ENCODE results near the gene HPSE2. TPM values are rescaled to one million over a fixed set of nuclear protein-coding genes. Genes with fewer than 3 reads are reported as not detected.

The HPSE2 gene
- total RNA-seq, 5 donors from 2014 or later (not counting 1 experiment from before 2014, with no cell fraction given), result 0.13 to 0.23 (median 0.18) TPM; not detected in 1

DNA sequence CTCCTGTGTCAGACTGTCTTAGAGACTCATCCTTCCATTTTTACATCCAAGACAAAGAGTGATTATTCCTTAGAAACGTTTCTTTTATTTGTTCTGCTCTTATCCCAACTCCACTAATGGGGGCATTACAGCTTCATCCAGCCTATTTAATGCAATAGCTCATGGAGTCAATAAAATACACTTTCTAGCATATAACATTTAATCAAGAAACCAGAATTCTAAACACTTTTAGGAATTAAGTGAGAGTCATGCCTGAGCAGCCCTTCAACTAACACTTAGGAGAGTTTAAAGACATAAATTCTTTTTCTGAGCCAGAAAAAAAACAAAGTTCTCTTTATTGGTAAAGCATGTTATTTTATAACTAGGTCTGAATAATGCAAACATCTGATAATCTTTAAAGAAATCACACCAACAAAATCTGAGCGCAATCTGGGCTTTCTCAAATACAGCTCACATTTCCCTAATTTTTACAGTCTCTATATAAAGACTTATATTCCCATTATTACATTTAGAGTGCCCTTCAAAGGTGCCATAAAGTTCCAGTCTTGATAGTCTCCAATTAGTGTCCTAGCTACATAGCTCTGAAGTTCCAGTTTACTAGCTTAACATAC, 427.3 kb downstream of the HPSE2 start:
- no peak overlapping the region for H3K4me3 ChIP-seq (ENCODE audit: control insufficient read depth in 1 of 2, extremely low read depth in 1 of 2, low read length in 1 of 2)
- Mint-ChIP-seq H3K4me3 (no peak overlapping the region), H3K36me3 (no peaks in the 10 kb centered on the region), H3K9me3 (no peaks in the 10 kb centered on the region), H3K27ac (no peak overlapping the region), H3K27me3 (no peaks in the 10 kb centered on the region), H3K4me1 (no peaks in the 10 kb centered on the region)
- ATAC-seq (replicated peaks in 1 of 4) (no peak), DNase-seq (no peak)
- no peaks in the 10 kb centered on the region for H3K9me3 ChIP-seq
- CTCF ChIA-PET, result no interaction called here
- H3K27ac ChIP-seq (ENCODE audit: low read length), result no peak overlapping the region
- 50% methylated on average over 2 of the region's 2 CpGs for WGBS (ENCODE audit: insufficient coverage)
- H3K4me1 ChIP-seq (ENCODE audit: control insufficient read depth in 1 of 2, extremely low read depth in 1 of 2, insufficient read depth in 2 of 2, low read length in 2 of 2), result no peaks in the 10 kb centered on the region
- no peaks in the 10 kb centered on the region for H3K36me3 ChIP-seq (ENCODE audit: control insufficient read depth in 2 of 2, extremely low read depth in 1 of 2, insufficient read depth in 1 of 2, low read length in 1 of 2)
- POLR2A ChIA-PET, result no interaction called here
- H3K27me3 ChIP-seq (replicated peaks in 1 of 2; ENCODE audit: control insufficient read depth in 2 of 2, extremely low read depth in 1 of 2, insufficient read depth in 2 of 2, low read length in 1 of 2), result no peaks in the 10 kb centered on the region

DNA sequence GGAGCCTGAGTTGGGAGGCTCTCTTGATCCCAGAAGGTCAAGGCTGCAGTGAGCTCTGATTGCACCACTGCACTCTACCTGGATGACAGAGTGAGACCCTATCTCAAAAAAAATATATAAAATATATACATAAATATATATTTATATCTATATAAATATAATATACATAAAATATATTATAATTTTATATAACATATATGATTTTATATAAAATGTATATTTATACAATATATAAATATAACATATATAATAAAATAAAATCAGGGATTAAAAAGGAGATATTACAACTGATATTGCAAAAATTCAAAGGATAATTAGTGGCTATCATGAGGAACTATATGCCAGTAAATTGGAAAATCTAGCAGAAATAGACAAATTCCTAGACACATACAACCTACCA, 435.4 kb downstream of the HPSE2 start:
- no peak overlapping the region for H3K4me3 Mint-ChIP-seq
- Histone ChIP-seq H3K27me3 (replicated peaks in 1 of 2; ENCODE audit: control insufficient read depth in 2 of 2, extremely low read depth in 1 of 2, insufficient read depth in 2 of 2, low read length in 1 of 2) (no peaks in the 10 kb centered on the region), H3K4me3 (ENCODE audit: control insufficient read depth in 1 of 2, extremely low read depth in 1 of 2, low read length in 1 of 2) (no peak overlapping the region), H3K9me3 (no peaks in the 10 kb centered on the region), H3K4me1 (ENCODE audit: control insufficient read depth in 1 of 2, extremely low read depth in 1 of 2, insufficient read depth in 2 of 2, low read length in 2 of 2) (no peaks in the 10 kb centered on the region), H3K27ac (ENCODE audit: low read length) (no peak overlapping the region), H3K36me3 (ENCODE audit: control insufficient read depth in 2 of 2, extremely low read depth in 1 of 2, insufficient read depth in 1 of 2, low read length in 1 of 2) (no peaks in the 10 kb centered on the region)
- peaks cover 0 to 4% (median 0%) of the 10 kb centered on the region in 3 donors for H3K9me3 Mint-ChIP-seq
- no peak overlapping the region for H3K27ac Mint-ChIP-seq
- no peaks in the 10 kb centered on the region for H3K36me3 Mint-ChIP-seq
- ChIA-PET POLR2A (no interaction called here), CTCF (no interaction called here)
- H3K27me3 Mint-ChIP-seq, result peaks cover 5 to 6% of the 10 kb centered on the region in 2 donors
- DNase-seq (no peak), ATAC-seq (replicated peaks in 1 of 4) (no peak)
- H3K4me1 Mint-ChIP-seq, result no peaks in the 10 kb centered on the region

DNA sequence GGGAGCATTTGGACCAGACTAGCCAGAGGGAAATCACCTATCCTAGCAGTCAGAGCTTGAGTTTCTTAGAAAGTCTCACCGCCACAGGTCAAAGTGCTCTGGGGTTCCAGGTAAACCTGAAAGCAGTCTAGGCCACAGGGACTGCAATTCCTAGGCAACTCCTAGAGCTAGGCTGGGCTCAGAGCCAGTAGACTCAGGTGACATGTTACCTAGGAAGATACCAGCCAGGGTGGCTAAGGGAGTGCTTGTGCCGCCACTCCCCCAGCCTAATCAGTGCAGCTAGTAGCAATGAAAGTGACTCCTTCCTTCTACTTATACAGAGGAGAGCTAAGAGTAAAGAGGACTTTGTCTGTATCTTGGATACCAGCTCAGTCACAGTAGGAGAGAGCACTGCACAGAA, 440.2 kb downstream of the HPSE2 start:
- Mint-ChIP-seq H3K4me1 (no peaks in the 10 kb centered on the region), H3K27me3 (peaks cover 5 to 6% of the 10 kb centered on the region in 2 donors), H3K4me3 (no peak overlapping the region), H3K27ac (no peak overlapping the region), H3K9me3 (peaks cover 0 to 4% (median 0%) of the 10 kb centered on the region in 3 donors), H3K36me3 (no peaks in the 10 kb centered on the region)
- 88% methylated on average over 1 of the region's 2 CpGs for WGBS (ENCODE audit: insufficient coverage)
- POLR2A ChIA-PET, result no interaction called here
- H3K36me3 ChIP-seq (ENCODE audit: control insufficient read depth in 2 of 2, extremely low read depth in 1 of 2, insufficient read depth in 1 of 2, low read length in 1 of 2), result no peaks in the 10 kb centered on the region
- no peaks in the 10 kb centered on the region for H3K9me3 ChIP-seq
- DNase-seq (no peak), ATAC-seq (replicated peaks in 1 of 4) (no peak)
- H3K4me3 ChIP-seq (ENCODE audit: control insufficient read depth in 1 of 2, extremely low read depth in 1 of 2, low read length in 1 of 2), result no peak overlapping the region
- no peaks in the 10 kb centered on the region for H3K27me3 ChIP-seq (replicated peaks in 1 of 2; ENCODE audit: control insufficient read depth in 2 of 2, extremely low read depth in 1 of 2, insufficient read depth in 2 of 2, low read length in 1 of 2)
- H3K27ac ChIP-seq (ENCODE audit: low read length), result no peak overlapping the region
- CTCF ChIA-PET, result no interaction called here
- H3K4me1 ChIP-seq (ENCODE audit: control insufficient read depth in 1 of 2, extremely low read depth in 1 of 2, insufficient read depth in 2 of 2, low read length in 2 of 2), result no peaks in the 10 kb centered on the region

DNA sequence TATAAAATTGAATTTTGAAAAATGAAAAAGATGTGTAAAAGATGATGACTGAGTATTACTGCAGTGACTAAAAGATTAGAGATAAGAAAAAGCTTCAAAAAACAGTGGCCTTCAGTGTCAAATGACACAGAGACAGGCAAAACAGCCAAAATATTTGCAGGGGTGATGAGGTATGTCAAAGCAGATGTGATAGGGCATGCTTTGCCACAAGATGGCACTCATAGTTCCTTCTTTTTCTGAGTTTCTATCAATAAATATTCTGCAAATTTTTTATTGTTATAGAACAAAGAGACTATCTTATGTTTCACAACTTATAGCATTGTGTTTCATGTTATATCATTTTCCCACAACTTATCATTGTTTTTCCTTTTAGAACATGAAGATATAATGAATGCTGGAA, 444.8 kb downstream of the HPSE2 start:
- ATAC-seq (replicated peaks in 1 of 4) (no peak), DNase-seq (no peak)
- Mint-ChIP-seq H3K4me3 (no peak overlapping the region), H3K27ac (no peak overlapping the region), H3K4me1 (no peaks in the 10 kb centered on the region), H3K36me3 (no peaks in the 10 kb centered on the region), H3K9me3 (peaks cover 0 to 7% (median 0%) of the 10 kb centered on the region in 3 donors), H3K27me3 (peaks cover 6 to 8% of the 10 kb centered on the region in 2 donors)
- no peaks in the 10 kb centered on the region for H3K27me3 ChIP-seq (replicated peaks in 1 of 2; ENCODE audit: control insufficient read depth in 2 of 2, extremely low read depth in 1 of 2, insufficient read depth in 2 of 2, low read length in 1 of 2)
- POLR2A ChIA-PET, result no interaction called here
- H3K4me3 ChIP-seq (ENCODE audit: control insufficient read depth in 1 of 2, extremely low read depth in 1 of 2, low read length in 1 of 2), result no peak overlapping the region
- H3K36me3 ChIP-seq (ENCODE audit: control insufficient read depth in 2 of 2, extremely low read depth in 1 of 2, insufficient read depth in 1 of 2, low read length in 1 of 2), result no peaks in the 10 kb centered on the region
- no peak overlapping the region for H3K27ac ChIP-seq (ENCODE audit: low read length)
- no peaks in the 10 kb centered on the region for H3K4me1 ChIP-seq (ENCODE audit: control insufficient read depth in 1 of 2, extremely low read depth in 1 of 2, insufficient read depth in 2 of 2, low read length in 2 of 2)
- no peaks in the 10 kb centered on the region for H3K9me3 ChIP-seq
- CTCF ChIA-PET, result no interaction called here

DNA sequence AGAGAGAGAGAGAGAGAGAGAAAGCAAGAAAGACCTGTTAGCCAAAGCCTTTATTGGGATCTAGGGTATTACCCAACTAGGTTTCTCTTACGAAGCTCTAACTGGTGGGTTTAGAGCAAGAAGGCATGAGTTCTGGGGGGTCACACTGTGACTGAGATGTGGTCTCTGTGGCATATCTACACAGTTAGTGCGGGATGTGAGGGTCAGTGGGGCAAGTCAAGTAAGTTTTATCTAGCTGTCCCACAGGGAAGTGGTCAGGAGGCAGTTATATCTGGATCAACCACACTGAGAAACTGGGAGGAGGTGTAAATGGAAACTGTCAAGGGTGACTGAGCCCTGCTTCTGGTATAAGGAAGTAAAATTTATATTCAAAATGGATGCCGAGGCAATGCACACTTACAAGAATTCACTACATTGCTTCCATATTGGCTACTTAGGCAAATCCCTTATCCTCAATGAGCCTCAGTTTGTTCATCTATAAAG, 457.3 kb downstream of the HPSE2 start:
- H3K4me1 ChIP-seq (ENCODE audit: control insufficient read depth in 1 of 2, extremely low read depth in 1 of 2, insufficient read depth in 2 of 2, low read length in 2 of 2), result no peaks in the 10 kb centered on the region
- H3K9me3 ChIP-seq, result no peaks in the 10 kb centered on the region
- ATAC-seq (replicated peaks in 1 of 4) (no peak), DNase-seq (no peak)
- ChIA-PET CTCF (no interaction called here), POLR2A (no interaction called here)
- Mint-ChIP-seq H3K4me1 (no peaks in the 10 kb centered on the region), H3K27me3 (no peaks in the 10 kb centered on the region), H3K9me3 (peaks cover 0 to 4% (median 0%) of the 10 kb centered on the region in 3 donors), H3K4me3 (no peak overlapping the region), H3K27ac (no peak overlapping the region), H3K36me3 (no peaks in the 10 kb centered on the region)
- H3K27me3 ChIP-seq (replicated peaks in 1 of 2; ENCODE audit: control insufficient read depth in 2 of 2, extremely low read depth in 1 of 2, insufficient read depth in 2 of 2, low read length in 1 of 2), result no peaks in the 10 kb centered on the region
- no peaks in the 10 kb centered on the region for H3K36me3 ChIP-seq (ENCODE audit: control insufficient read depth in 2 of 2, extremely low read depth in 1 of 2, insufficient read depth in 1 of 2, low read length in 1 of 2)
- H3K27ac ChIP-seq (ENCODE audit: low read length), result no peak overlapping the region
- 50% methylated on average over 2 of the region's 3 CpGs for WGBS (ENCODE audit: insufficient coverage)
- H3K4me3 ChIP-seq (ENCODE audit: control insufficient read depth in 1 of 2, extremely low read depth in 1 of 2, low read length in 1 of 2), result no peak overlapping the region

DNA sequence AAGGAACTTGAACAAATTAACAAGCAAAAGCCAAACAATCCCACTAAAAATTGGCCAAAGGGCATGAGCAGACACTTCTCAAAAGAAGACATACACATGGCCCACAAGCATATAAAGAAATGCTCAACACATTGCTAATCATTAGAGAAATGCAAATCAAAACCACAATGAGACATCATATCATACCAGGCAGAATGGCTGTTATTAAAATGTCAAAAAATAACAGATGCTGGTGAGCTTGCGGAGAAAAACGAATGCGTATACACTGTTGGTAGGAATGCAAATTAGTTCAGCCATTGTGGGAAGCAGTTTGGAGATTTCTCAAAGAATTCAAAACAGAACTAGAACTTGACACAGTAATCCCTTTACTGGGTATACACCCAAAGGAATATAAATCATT, 477.2 kb downstream of the HPSE2 start:
- no peaks in the 10 kb centered on the region for H3K4me1 ChIP-seq (ENCODE audit: control insufficient read depth in 1 of 2, extremely low read depth in 1 of 2, insufficient read depth in 2 of 2, low read length in 2 of 2)
- Mint-ChIP-seq H3K4me1 (peaks cover 0 to 2% (median 0%) of the 10 kb centered on the region in 3 donors), H3K36me3 (no peaks in the 10 kb centered on the region), H3K27ac (no peak overlapping the region), H3K27me3 (peaks cover 0 to 3% of the 10 kb centered on the region in 2 donors), H3K9me3 (peaks cover 0 to 3% (median 0%) of the 10 kb centered on the region in 3 donors), H3K4me3 (no peak overlapping the region)
- no peaks in the 10 kb centered on the region for H3K9me3 ChIP-seq
- no peak overlapping the region for H3K4me3 ChIP-seq (ENCODE audit: control insufficient read depth in 1 of 2, extremely low read depth in 1 of 2, low read length in 1 of 2)
- no CpG with 5 or more reads among the region's 3 CpGs for WGBS (ENCODE audit: insufficient coverage)
- H3K27me3 ChIP-seq (replicated peaks in 1 of 2; ENCODE audit: control insufficient read depth in 2 of 2, extremely low read depth in 1 of 2, insufficient read depth in 2 of 2, low read length in 1 of 2), result no peaks in the 10 kb centered on the region
- H3K27ac ChIP-seq (ENCODE audit: low read length), result no peak overlapping the region
- POLR2A ChIA-PET, result no interaction called here
- DNase-seq, result no peak
- H3K36me3 ChIP-seq (ENCODE audit: control insufficient read depth in 2 of 2, extremely low read depth in 1 of 2, insufficient read depth in 1 of 2, low read length in 1 of 2), result no peaks in the 10 kb centered on the region
- ATAC-seq (replicated peaks in 1 of 4), result no peak
- CTCF ChIA-PET, result no interaction called here

DNA sequence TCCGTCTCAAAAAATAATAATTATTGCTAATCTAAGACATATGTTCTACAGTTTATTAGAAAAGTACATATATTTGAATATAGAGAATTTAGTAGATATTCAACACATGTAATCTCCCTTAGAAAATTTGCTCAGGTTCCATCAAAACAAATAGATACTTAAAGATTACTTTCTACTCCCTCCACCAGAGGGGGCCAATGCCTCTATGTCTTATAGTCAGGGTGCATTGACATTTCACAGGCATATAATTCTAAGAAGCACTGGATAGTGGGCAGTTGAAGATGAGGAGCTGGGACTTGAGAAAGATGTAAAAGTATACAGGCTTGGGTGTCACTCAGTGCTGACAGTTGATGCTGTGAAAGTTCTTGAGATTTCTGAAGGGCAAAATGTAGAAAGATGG, 487.4 kb downstream of the HPSE2 start:
- no peak overlapping the region for H3K4me3 ChIP-seq (ENCODE audit: control insufficient read depth in 1 of 2, extremely low read depth in 1 of 2, low read length in 1 of 2)
- whole genome bisulfite sequencing (ENCODE audit: insufficient coverage), result no CpG with 5 or more reads among the region's 1 CpG
- no peaks in the 10 kb centered on the region for H3K36me3 ChIP-seq (ENCODE audit: control insufficient read depth in 2 of 2, extremely low read depth in 1 of 2, insufficient read depth in 1 of 2, low read length in 1 of 2)
- ChIA-PET CTCF (interaction anchor here in 1 of 2 donors (0.6 to 0.8 kb wide), 2 partner anchors 160 to 1022 kb away, joined by 3 to 6 read pairs; no protein-coding TSS in a partner anchor), POLR2A (no interaction called here)
- no peak overlapping the region for H3K27ac Mint-ChIP-seq
- H3K27me3 ChIP-seq (replicated peaks in 1 of 2; ENCODE audit: control insufficient read depth in 2 of 2, extremely low read depth in 1 of 2, insufficient read depth in 2 of 2, low read length in 1 of 2), result no peaks in the 10 kb centered on the region
- no peaks in the 10 kb centered on the region for H3K4me1 Mint-ChIP-seq
- peaks cover 5 to 7% (median 5%) of the 10 kb centered on the region in 3 donors for H3K9me3 Mint-ChIP-seq
- no peak overlapping the region for H3K27ac ChIP-seq (ENCODE audit: low read length)
- H3K27me3 Mint-ChIP-seq, result peaks cover 0 to 6% of the 10 kb centered on the region in 2 donors
- no peak for DNase-seq
- no peaks in the 10 kb centered on the region for H3K9me3 ChIP-seq
- no peak overlapping the region for H3K4me3 Mint-ChIP-seq
- H3K36me3 Mint-ChIP-seq, result no peaks in the 10 kb centered on the region
- no peaks in the 10 kb centered on the region for H3K4me1 ChIP-seq (ENCODE audit: control insufficient read depth in 1 of 2, extremely low read depth in 1 of 2, insufficient read depth in 2 of 2, low read length in 2 of 2)
- ATAC-seq (replicated peaks in 1 of 4), result no peak
